GM12878 (cell line): Measurements from ENCODE around the gene COL4A2. TPM values are rescaled to one million over a fixed set of nuclear protein-coding genes. Genes with fewer than 3 reads are reported as not detected.

Source experiments
- ATAC-seq: fragments of 200-7000 bp; cut with Tn5 transposase; 3 replicates; pipeline ENCODE4 v1.9.1; 2020; ENCODE audit warnings: mild to moderate bottlenecking, moderate library complexity
- BruUV-seq: library from RNA; stranded (reverse); fragments of 400-500 nt; replicated peaks from 2 replicates; lab custom pipeline; 2021; lab: Mats Ljungman, UMichigan
- CTCF ChIA-PET: fragments of 300-600 bp; sonication (Branson Sonifier 250); formaldehyde crosslinking; extraction: SDS; loops from one replicate; lab custom pipeline; 2021; ENCODE audit warnings: inconsistent platforms; lab: Yijun Ruan, JAX
- POLR2A ChIA-PET: fragments of 350-600 bp; formaldehyde crosslinking; extraction: SDS; loops from one replicate; lab custom pipeline; 2021; ENCODE audit warnings: inconsistent platforms; lab: Charles Lee
- RAD21 ChIA-PET: fragments of 300-600 bp; sonication (Branson Sonifier 250); formaldehyde crosslinking; loops from one replicate; lab custom pipeline; 2023; ENCODE audit warnings: antibody characterized with exemption; ENCODE audit not compliant: unreplicated experiment; lab: Charles Lee
- SMC1A ChIA-PET: fragments of 300-600 bp; sonication (Branson Sonifier 250); formaldehyde crosslinking; loops from one replicate; lab custom pipeline; 2023; ENCODE audit not compliant: unreplicated experiment, uncharacterized antibody; lab: Charles Lee
- DNase-seq: peaks from one replicate; pipeline ENCODE4 v3.0.0-alpha.2; 2011; ENCODE audit warnings: low read depth, low spot score
- FAIRE-seq: peaks from 3 replicates; lab custom pipeline; 2011; peaks lifted over from hg19 to GRCh38; lab: Jason Lieb, UNC
- H2AFZ ChIP-seq: 2 replicates; pipeline ENCODE4 v1.6.0; 2011; ENCODE audit warnings: low read depth, low read length, control low read depth; ENCODE audit not compliant: control insufficient read depth
- H3K27ac ChIP-seq: 2 replicates; pipeline ENCODE4 v1.5.1; 2011; ENCODE audit warnings: control low read depth; ENCODE audit not compliant: control insufficient read depth, insufficient read depth
- H3K27me3 ChIP-seq, 2 experiments: replicated peaks in 1 of 2; 2 replicates each; pipeline versions ENCODE4 v1.6.0 to v1.6.1; 2011; ENCODE audit warnings: low read length in 1 of 2; ENCODE audit not compliant: control insufficient read depth in 2 of 2, insufficient read depth in 2 of 2
- H3K36me3 ChIP-seq, 2 experiments: 2 replicates each; pipeline ENCODE4 v1.5.1; 2011; ENCODE audit warnings: low read length in 1 of 2; ENCODE audit not compliant: control insufficient read depth in 2 of 2, insufficient read depth in 2 of 2
- H3K4me1 ChIP-seq: 2 replicates; pipeline ENCODE4 v1.6.1; 2011; ENCODE audit warnings: mild to moderate bottlenecking, low read length, moderate library complexity, mixed read lengths; ENCODE audit not compliant: control insufficient read depth, insufficient read depth
- H3K4me2 ChIP-seq: 2 replicates; pipeline ENCODE4 v1.6.0; 2011; ENCODE audit warnings: control low read depth; ENCODE audit not compliant: control insufficient read depth, insufficient read depth
- H3K4me3 ChIP-seq: fragments of 200-600 bp; sonication (generic); 2 replicates; pipeline ENCODE4 v1.5.1; 2016
- H3K79me2 ChIP-seq: 2 replicates; pipeline ENCODE4 v1.6.0; 2011; ENCODE audit warnings: low read length; ENCODE audit not compliant: control insufficient read depth, insufficient read depth
- H3K9ac ChIP-seq: 2 replicates; pipeline ENCODE4 v1.8.0; 2011; ENCODE audit warnings: low read length, control low read depth, mixed read lengths; ENCODE audit not compliant: control insufficient read depth, insufficient read depth
- H3K9me3 ChIP-seq: replicated peaks from 3 replicates; pipeline ENCODE4 v1.5.1; 2011; ENCODE audit warnings: mild to moderate bottlenecking, low read length; ENCODE audit not compliant: control insufficient read depth, insufficient read depth
- H4K20me1 ChIP-seq: 2 replicates; pipeline ENCODE4 v1.6.0; 2011; ENCODE audit not compliant: control insufficient read depth, insufficient read depth
- ATF7 ChIP-seq: fragments of 450-650 bp; IDR thresholded peaks from 2 replicates; pipeline ENCODE4 v1.6.1; 2016; ENCODE audit warnings: low read depth, mild to moderate bottlenecking
- BMI1 ChIP-seq: fragments of 450-650 bp; IDR thresholded peaks from 2 replicates; pipeline ENCODE4 v1.6.1; 2016; ENCODE audit warnings: mild to moderate bottlenecking, moderate library complexity, borderline replicate concordance
- CEBPB ChIP-seq, 2 experiments: fragments of 150-350 bp in 1 of 2; IDR thresholded peaks; 2 replicates each; pipeline ENCODE4 v1.6.1; 2012 to 2014; ENCODE audit warnings: low read depth in 2 of 2, low read length in 2 of 2, borderline replicate concordance in 1 of 2, inconsistent platforms in 1 of 2
- CHD4 ChIP-seq: fragments of 200-600 bp; sonication (generic); IDR thresholded peaks from 2 replicates; pipeline ENCODE4 v1.6.1; 2016; ENCODE audit warnings: mild to moderate bottlenecking
- CREB1 ChIP-seq: IDR thresholded peaks from 2 replicates; pipeline ENCODE4 v1.6.1; 2012; ENCODE audit warnings: low read depth, mild to moderate bottlenecking, inconsistent platforms
- LARP7 ChIP-seq: fragments of 450-650 bp; IDR thresholded peaks from 2 replicates; pipeline ENCODE4 v1.6.1; 2017; ENCODE audit warnings: mild to moderate bottlenecking
- MXI1 ChIP-seq: fragments of 150-350 bp; IDR thresholded peaks from 2 replicates; pipeline ENCODE4 v1.6.1; 2011; ENCODE audit warnings: low read depth, mild to moderate bottlenecking, inconsistent platforms, low read length, improper control_type of control experiment
- MYB ChIP-seq: fragments of 150-350 bp; IDR thresholded peaks from 2 replicates; pipeline ENCODE4 v1.6.1; 2014; ENCODE audit warnings: mild to moderate bottlenecking, low read depth, low read length, borderline replicate concordance
- POLR2AphosphoS2 ChIP-seq: IDR thresholded peaks from 2 replicates; pipeline ENCODE4 v1.6.1; 2011; ENCODE audit warnings: low read depth, mild to moderate bottlenecking, low read length, improper control_type of control experiment, moderate library complexity
- POU2F2 ChIP-seq: IDR thresholded peaks from 3 replicates; pipeline ENCODE4 v1.6.1; 2011; ENCODE audit warnings: low read depth, mild to moderate bottlenecking, low read length, borderline replicate concordance
- RELA ChIP-seq: fragments of 450-650 bp; IDR thresholded peaks from 2 replicates; pipeline ENCODE4 v1.8.0; 2014; ENCODE audit warnings: borderline replicate concordance; ENCODE audit not compliant: partially characterized antibody
- SIX5 ChIP-seq: IDR thresholded peaks from 2 replicates; pipeline ENCODE4 v1.6.1; 2011; ENCODE audit warnings: mild to moderate bottlenecking, low read depth, low read length, moderate library complexity; ENCODE audit not compliant: severe bottlenecking
- ZNF207 ChIP-seq: fragments of 450-650 bp; IDR thresholded peaks from 2 replicates; pipeline ENCODE4 v1.6.1; 2014; ENCODE audit warnings: antibody characterized with exemption, mild to moderate bottlenecking, borderline replicate concordance
- ZNF217 ChIP-seq: fragments of 450-650 bp; IDR thresholded peaks from 2 replicates; pipeline ENCODE4 v1.6.1; 2017; ENCODE audit warnings: antibody characterized with exemption, mild to moderate bottlenecking
- ZNF24 ChIP-seq: fragments of 450-650 bp; IDR thresholded peaks from 2 replicates; pipeline ENCODE4 v1.6.1; 2017; ENCODE audit warnings: antibody characterized with exemption, mild to moderate bottlenecking
- ZSCAN29 ChIP-seq: fragments of 450-650 bp; IDR thresholded peaks from 2 replicates; pipeline ENCODE4 v1.6.1; 2017; ENCODE audit warnings: mild to moderate bottlenecking, moderate library complexity
- WGBS: methylation state at CpG from one replicate; pipeline ENCODE4 v1.1.6; 2016; ENCODE audit warnings: low lambda C conversion rate; ENCODE audit not compliant: insufficient replicate concordance, insufficient coverage; ENCODE audit errors: missing lambda C conversion rate; 5-methylcytosine and 5-hydroxymethylcytosine counted together
- in situ Hi-C: fragments of 300-500 bp; cut with MboI; formaldehyde crosslinking; loops from 9 replicates; pipeline ENCODE4 v1.14.3; 2018; ENCODE audit warnings: mixed read lengths
- intact Hi-C: fragments of 100-400 bp; cut with micrococcal nuclease; formaldehyde crosslinking; loops from one replicate; pipeline ENCODE4 v1.14.2; 2022; ENCODE audit not compliant: unreplicated experiment
- polyA plus RNA-seq, 11 experiments: library from polyadenylated mRNA; depleted of rRNA in 4 of 11; unstranded in 6 of 11; stranded (reverse) in 5 of 11; fragments of >200 nt; fragmentation: Nextera tagmentation in 4 of 11; fragmentation: Illumina TruSeq in 1 of 11; extraction: Ambion mirVana in 4 of 11; extraction: Trizol in 1 of 11; gene quantifications; 1 replicate in 1 of 11; 2 replicates in 10 of 11; pipeline versions ENCODE4 v1.2.1 to v1.2.3, GENCODE V29; 2011 to 2016; ENCODE audit warnings: inconsistent platforms in 2 of 11, missing spikeins in 2 of 11, low read depth in 1 of 11
- total RNA-seq, 4 experiments: library from RNA; depleted of rRNA in 3 of 4; stranded (reverse); fragments of >200 nt in 3 of 4; fragmentation: Illumina TruSeq in 1 of 4; extraction: Trizol in 1 of 4; gene quantifications; 2 replicates each; pipeline versions ENCODE4 v1.2.1 to v1.2.3, GENCODE V29; 2013 to 2021

COL4A2 gene
- total and polyA plus RNA-seq, 10 of the 15 experiments (the other 5 are each of a cell fraction or from before 2014, with no cell fraction given) = 0.16 to 1.6 (median 0.62) TPM; not detected in 3

DNA sequence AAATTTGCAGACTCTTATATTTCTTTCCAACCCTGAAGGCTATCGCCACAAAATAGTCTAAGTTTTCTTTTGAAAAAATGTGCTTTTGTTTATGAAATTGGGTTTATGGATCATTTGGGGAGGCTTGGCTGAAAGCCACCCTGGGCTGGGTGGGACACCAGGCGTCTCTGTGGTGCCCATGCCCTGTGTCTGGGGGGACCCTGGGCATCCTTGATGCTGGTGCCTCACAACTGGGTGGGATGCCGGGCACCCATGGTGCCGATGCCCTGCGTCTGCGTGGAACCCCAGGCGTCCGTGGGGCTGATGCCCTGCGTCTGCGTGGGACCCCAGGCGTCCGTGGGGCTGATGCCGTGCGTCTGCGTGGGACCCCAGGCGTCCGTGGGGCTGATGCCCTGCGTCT, 149.5 kb downstream of the COL4A2 start:
- Histone ChIP-seq H3K27me3 (no peaks in the 10 kb centered on the region), H3K4me2 (no peak overlapping the region), H3K9ac (no peak overlapping the region), H3K27ac (no peak overlapping the region), H3K79me2 (no peaks in the 10 kb centered on the region), H3K9me3 (no peaks in the 10 kb centered on the region), H3K4me3 (no peak overlapping the region), H3K4me1 (peaks cover 4% of the 10 kb centered on the region; the same call in 1 of the 2 replicates), H2AFZ (no peak overlapping the region), H4K20me1 (no peaks in the 10 kb centered on the region), H3K36me3 (no peaks in the 10 kb centered on the region)
- in situ Hi-C loops = no loop called here
- POLR2A ChIA-PET = interaction anchor here (1.1 kb wide), 1 partner anchor 28 kb away, joined by 3 read pairs; no protein-coding TSS in a partner anchor
- RAD21 ChIA-PET = interaction anchor here (0.7 to 2.6 kb wide), 27 partner anchors 45 to 451 kb away, joined by 3 to 28 read pairs (median 7); partner anchors contain the start of gene RAB20
- no peak for DNase-seq
- intact Hi-C loops = loop anchor here (1.0 to 2.0 kb wide), 4 partner anchors 69 to 363 kb away; no protein-coding TSS in a partner anchor
- no TSS peak for BruUV-seq
- TF ChIP-seq ZNF24 (no peak), ZSCAN29 (no peak), LARP7 (no peak), CREB1 (no peak), ZNF207 (no peak), POU2F2 (no peak), SIX5 (no peak), ATF7 (no peak), POLR2AphosphoS2 (no peak), CEBPB (IDR thresholded peaks at IDR 0.05; ENCODE audit: borderline replicate concordance in 1 of 2, low read depth in 2 of 2, low read length in 2 of 2) (no peak), MYB (no peak), MXI1 (no peak), BMI1 (no peak), CHD4 (no peak), RELA (no peak), ZNF217 (no peak)
- CTCF ChIA-PET = interaction anchor here (0.5 to 4.2 kb wide), 31 partner anchors 7 to 591 kb away, joined by 3 to 55 read pairs (median 9); partner anchors contain the start of genes NAXD and RAB20
- SMC1A ChIA-PET = interaction anchor here (0.8 to 3.1 kb wide), 23 partner anchors 9 to 363 kb away, joined by 3 to 38 read pairs (median 5); partner anchors contain the start of gene NAXD
- ATAC-seq = no peak
- FAIRE-seq = no peak
- WGBS = 73% methylated on average over 17 of the region's 18 CpGs
